ENCODE results near the gene REEP6.

Gene REEP6

GRCh38 chr19:1457031-1457739 lies 33.8 kb upstream of the REEP6 start:
- DNase-seq = no peak

- DNase-seq = no peak
These were observed 33.1 kb upstream of the REEP6 start for GRCh38 chr19:1457892-1458291.

GRCh38 chr19:1459479-1459878 lies 31.5 kb upstream of the REEP6 start:
- no peak for DNase-seq

- no peak for DNase-seq
These were observed 30.7 kb upstream of the REEP6 start for GRCh38 chr19:1460033-1460995.

- no peak for DNase-seq
These were observed 29.1 kb upstream of the REEP6 start for GRCh38 chr19:1461862-1462261.

- peak; percentile 39 for DNase-seq
These were observed 25.6 kb upstream of the REEP6 start for GRCh38 chr19:1465191-1466016.

- no peak for DNase-seq
These were observed 24.9 kb upstream of the REEP6 start for GRCh38 chr19:1466018-1466460.

GRCh38 chr19:1466461-1467214 lies 24.3 kb upstream of the REEP6 start:
- DNase-seq = no peak

- DNase-seq = no peak
These were observed 23.8 kb upstream of the REEP6 start for GRCh38 chr19:1467215-1467489.

- DNase-seq = no peak
These were observed 23.3 kb upstream of the REEP6 start for GRCh38 chr19:1467490-1468273.

GRCh38 chr19:1468274-1468820 lies 22.6 kb upstream of the REEP6 start:
- no peak for DNase-seq

GRCh38 chr19:1468821-1469254 lies 22.1 kb upstream of the REEP6 start:
- DNase-seq = no peak

- DNase-seq = no peak
These were observed 21.5 kb upstream of the REEP6 start for GRCh38 chr19:1469255-1470054.

GRCh38 chr19:1470055-1470304 lies 21.0 kb upstream of the REEP6 start:
- DNase-seq = no peak

GRCh38 chr19:1470305-1471009 lies 20.5 kb upstream of the REEP6 start:
- DNase-seq = no peak

GRCh38 chr19:1471010-1471514 lies 19.9 kb upstream of the REEP6 start:
- DNase-seq = no peak

- no peak for DNase-seq
These were observed 19.3 kb upstream of the REEP6 start for GRCh38 chr19:1471515-1472160.

- no peak for DNase-seq
These were observed 18.5 kb upstream of the REEP6 start for GRCh38 chr19:1472231-1473084.
